Measurements from ENCODE around the gene SGMS1. TPM values are rescaled to one million over a fixed set of nuclear protein-coding genes. Genes with fewer than 3 reads are reported as not detected.
A peak's percentile ranks its signal among the peaks of the same experiment; 100 is the strongest.

The SGMS1 gene
- total RNA-seq, 4 donors from 2014 or later: 153 to 235 (median 186) TPM

GRCh38 chr10:50324680-50325393 is 298.9 kb downstream of the SGMS1 start:
- TF ChIP-seq, protein P1, sequence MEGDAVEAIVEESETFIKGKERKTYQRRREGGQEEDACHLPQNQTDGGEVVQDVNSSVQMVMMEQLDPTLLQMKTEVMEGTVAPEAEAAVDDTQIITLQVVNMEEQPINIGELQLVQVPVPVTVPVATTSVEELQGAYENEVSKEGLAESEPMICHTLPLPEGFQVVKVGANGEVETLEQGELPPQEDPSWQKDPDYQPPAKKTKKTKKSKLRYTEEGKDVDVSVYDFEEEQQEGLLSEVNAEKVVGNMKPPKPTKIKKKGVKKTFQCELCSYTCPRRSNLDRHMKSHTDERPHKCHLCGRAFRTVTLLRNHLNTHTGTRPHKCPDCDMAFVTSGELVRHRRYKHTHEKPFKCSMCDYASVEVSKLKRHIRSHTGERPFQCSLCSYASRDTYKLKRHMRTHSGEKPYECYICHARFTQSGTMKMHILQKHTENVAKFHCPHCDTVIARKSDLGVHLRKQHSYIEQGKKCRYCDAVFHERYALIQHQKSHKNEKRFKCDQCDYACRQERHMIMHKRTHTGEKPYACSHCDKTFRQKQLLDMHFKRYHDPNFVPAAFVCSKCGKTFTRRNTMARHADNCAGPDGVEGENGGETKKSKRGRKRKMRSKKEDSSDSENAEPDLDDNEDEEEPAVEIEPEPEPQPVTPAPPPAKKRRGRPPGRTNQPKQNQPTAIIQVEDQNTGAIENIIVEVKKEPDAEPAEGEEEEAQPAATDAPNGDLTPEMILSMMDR (IDR thresholded peaks at IDR 0.05): no peak
- TF ChIP-seq POLR2A (IDR thresholded peaks at IDR 0.05): no peak
- WGBS, 2 donors: 63 to 89% methylated on average over 4 of the region's 4 CpGs
- intact Hi-C loops (cut with DNase I; ENCODE audit: low total_unique reads): no loop called here
- no peak overlapping the region for H3K4me3 ChIP-seq (ENCODE audit: low read depth, poor library complexity, severe bottlenecking)
- DNase-seq (ENCODE audit: low spot score in 2 of 2): no peak

- DNase-seq (ENCODE audit: low spot score in 2 of 2): no peak
- no peak overlapping the region for H3K4me3 ChIP-seq (ENCODE audit: low read depth, poor library complexity, severe bottlenecking)
- WGBS, 2 donors: 94 to 95% methylated on average over 2 of the region's 2 CpGs
- no peak for TF ChIP-seq POLR2A (IDR thresholded peaks at IDR 0.05)
- TF ChIP-seq, protein P1 (IDR thresholded peaks at IDR 0.05): no peak
- intact Hi-C loops (cut with DNase I; ENCODE audit: low total_unique reads): no loop called here
These were observed 299.7 kb downstream of the SGMS1 start for GRCh38 chr10:50324046-50324445.

DNA sequence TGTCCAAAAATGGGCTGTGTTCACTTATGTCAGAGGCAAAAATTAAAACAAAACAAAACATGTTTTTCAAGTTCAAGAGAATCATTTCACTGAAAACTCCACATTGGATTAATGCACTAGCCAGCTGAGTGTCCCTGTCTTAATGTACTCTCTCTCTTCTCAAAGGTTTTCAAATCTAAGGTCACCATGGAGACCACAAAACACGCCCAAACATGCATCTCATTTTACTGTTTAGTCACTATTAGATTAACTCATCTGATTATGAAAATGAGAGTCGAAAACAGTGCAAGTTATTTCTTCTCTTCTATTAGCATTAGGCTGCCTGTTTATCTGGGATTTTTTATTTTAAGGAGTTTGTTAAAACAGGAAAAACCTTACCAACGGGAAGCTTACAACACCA is 301.7 kb downstream of the SGMS1 start:
- intact Hi-C loops (cut with DNase I; ENCODE audit: low total_unique reads): no loop called here
- peak in 1 of 2 donors; percentile 45 for DNase-seq (ENCODE audit: low spot score in 2 of 2)
- H3K4me3 ChIP-seq (ENCODE audit: low read depth, poor library complexity, severe bottlenecking): no peak overlapping the region
- TF ChIP-seq, protein P1 (IDR thresholded peaks at IDR 0.05): no peak
- no peak for TF ChIP-seq POLR2A (IDR thresholded peaks at IDR 0.05)
- 17 to 23% methylated on average over 3 of the region's 3 CpGs for WGBS, 2 donors

- intact Hi-C loops (cut with DNase I; ENCODE audit: low total_unique reads): no loop called here
- DNase-seq (ENCODE audit: low spot score in 2 of 2): no peak
- no peak for TF ChIP-seq POLR2A (IDR thresholded peaks at IDR 0.05)
- TF ChIP-seq, protein P1 (IDR thresholded peaks at IDR 0.05): no peak
- H3K4me3 ChIP-seq (ENCODE audit: low read depth, poor library complexity, severe bottlenecking): no peak overlapping the region
These were observed 305.6 kb downstream of the SGMS1 start for GRCh38 chr10:50318129-50318528.

DNA sequence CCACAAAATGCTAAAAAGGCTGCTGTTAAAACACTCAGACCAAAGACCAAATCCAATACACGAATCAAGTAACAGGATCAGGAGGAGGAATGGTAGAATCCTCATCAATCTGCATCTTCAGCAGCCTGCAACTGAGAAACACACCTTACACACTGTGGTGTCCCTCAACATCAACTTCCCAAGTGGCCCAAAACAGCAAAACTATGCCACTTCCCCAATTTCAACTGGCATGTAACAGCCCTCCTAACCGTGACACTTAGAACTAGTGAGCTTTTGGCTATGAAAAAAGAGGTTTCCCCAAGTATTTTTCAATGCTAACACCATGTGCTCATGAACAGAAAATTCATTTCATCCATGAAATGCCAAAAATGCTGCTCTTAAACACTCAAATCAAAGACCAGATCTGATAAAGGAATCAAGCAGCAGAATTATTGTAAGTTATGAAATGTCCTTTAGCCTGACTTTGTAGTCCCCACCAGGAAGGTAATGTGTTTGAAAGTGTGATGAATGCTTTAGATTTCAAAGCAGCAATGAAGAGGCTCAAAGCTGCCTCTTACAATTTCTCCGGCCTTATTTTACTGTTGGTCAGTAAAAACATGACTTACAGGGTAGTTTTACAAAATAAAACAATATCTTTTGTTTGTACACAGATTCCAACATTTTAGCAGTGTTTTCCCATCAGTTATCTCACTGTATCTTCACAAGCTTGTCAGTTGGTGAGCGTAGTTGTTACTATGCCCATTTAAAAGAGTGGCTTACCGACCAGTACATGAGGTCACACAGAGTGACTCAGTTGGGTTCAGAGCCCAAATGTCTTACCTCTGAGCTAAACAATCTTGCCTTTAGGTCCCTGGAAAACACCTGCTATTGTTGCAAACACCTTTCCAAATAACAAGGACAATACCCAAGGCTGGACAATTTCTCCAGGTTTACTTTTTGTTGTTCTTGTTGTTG is 306.8 kb downstream of the SGMS1 start:
- 84 to 86% methylated on average over 5 of the region's 5 CpGs for WGBS, 2 donors
- TF ChIP-seq, protein P1 (IDR thresholded peaks at IDR 0.05): no peak
- TF ChIP-seq POLR2A (IDR thresholded peaks at IDR 0.05): no peak
- intact Hi-C loops (cut with DNase I; ENCODE audit: low total_unique reads): no loop called here

More for the DNA sequence above, 306.8 kb downstream of the SGMS1 start:
- no peak overlapping the region for H3K4me3 ChIP-seq (ENCODE audit: low read depth, poor library complexity, severe bottlenecking)
- DNase-seq (ENCODE audit: low spot score in 2 of 2): no peak
